Urinary bladder (tissue), 4 donors: Measurements from ENCODE around the gene ZNF664. TPM values are rescaled to one million over a fixed set of nuclear protein-coding genes. Genes with fewer than 3 reads are reported as not detected.

Experiments
- DNase-seq: peaks from one replicate; pipeline ENCODE4 v3.0.0-alpha.2; 2015; ENCODE audit errors: extremely low spot score
- H3K27ac ChIP-seq: one replicate; pipeline ENCODE4 v1.5.1; 2013; ENCODE audit warnings: low read depth, mild to moderate bottlenecking, moderate library complexity
- H3K36me3 ChIP-seq: one replicate; pipeline ENCODE4 v1.6.1; 2013; ENCODE audit warnings: mild to moderate bottlenecking, moderate library complexity; ENCODE audit not compliant: insufficient read depth
- H3K4me1 ChIP-seq: one replicate; pipeline ENCODE4 v1.6.1; 2013; ENCODE audit warnings: mild to moderate bottlenecking, moderate library complexity; ENCODE audit not compliant: insufficient read depth
- H3K4me3 ChIP-seq: one replicate; pipeline ENCODE4 v1.5.1; 2013; ENCODE audit warnings: low read depth, low read length
- whole genome bisulfite sequencing: extraction: QIAGEN DNeasy Blood & Tissue Kit; methylation state at CpG from one replicate; pipeline ENCODE4 v1.1.7; 2013; 5-methylcytosine and 5-hydroxymethylcytosine counted together
- polyA plus RNA-seq: library from polyadenylated mRNA; stranded (reverse); fragments of 200-250 nt; gene quantifications from one replicate; pipeline ENCODE4 v1.2.3, GENCODE V29; 2013
- total RNA-seq: library from RNA; depleted of rRNA; stranded (reverse); fragments of >200 nt; gene quantifications from one replicate; pipeline ENCODE4 v1.2.3, GENCODE V29; 2014
- donor health status: healthy with polysubstance abuse.
- donor health status: healthy.

ZNF664 gene
- total RNA-seq (71.6 TPM), polyA plus RNA-seq (45.7 TPM)

DNA sequence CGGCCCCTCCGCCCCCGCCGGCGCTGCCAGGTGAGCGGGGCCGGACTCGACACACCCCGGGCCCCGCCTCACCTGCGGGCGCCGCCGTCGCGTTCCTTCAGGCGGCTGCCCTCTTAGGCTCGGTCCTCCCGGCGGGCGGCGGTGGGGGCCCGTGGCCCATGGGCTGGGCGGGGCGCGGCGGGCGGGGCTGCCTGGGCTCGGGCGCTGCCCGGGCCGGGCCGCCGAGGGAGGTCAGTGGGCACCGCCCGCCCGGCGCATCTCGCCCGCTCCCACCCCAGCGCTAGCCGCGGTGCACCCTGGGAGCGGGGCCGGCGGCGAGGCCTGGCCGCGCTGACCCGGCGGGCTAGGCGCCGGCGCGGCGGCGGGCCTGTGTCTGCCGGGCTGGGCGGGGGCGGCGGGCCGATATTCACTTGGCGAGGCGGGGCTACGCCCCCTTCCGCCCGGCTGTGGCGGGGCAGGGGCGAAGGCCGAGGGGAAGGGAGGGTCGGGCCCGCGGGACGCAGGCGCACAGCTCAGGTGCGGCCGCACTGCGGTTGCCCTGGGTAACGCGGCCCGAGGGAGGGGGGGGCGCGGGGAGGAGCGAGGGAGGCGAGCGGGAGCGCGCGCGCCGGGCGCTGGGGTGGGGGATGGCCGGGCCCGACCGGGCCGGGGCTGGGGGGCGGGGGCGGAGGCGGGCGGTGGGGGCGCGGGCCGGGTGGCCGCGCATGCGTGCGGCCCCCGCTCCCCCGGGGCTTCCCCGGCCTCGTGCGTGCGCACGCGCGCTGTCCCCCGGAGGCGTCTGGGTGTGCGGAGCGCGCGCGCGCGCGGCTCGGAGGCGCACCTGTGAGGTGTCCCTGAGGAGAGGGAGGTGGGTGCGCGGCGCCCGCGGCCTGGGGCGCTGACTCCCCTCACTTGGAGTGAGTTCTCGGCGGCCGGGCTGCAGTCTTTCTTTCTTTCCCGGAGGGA, at the start of gene ZNF664, which contains the start of gene CCDC92:
Gene ZNF664, plus strand, starts transcription at position 759 of the 945 bp plus-strand sequence. CDS start 38,930 bp downstream, outside the sequence.
Gene CCDC92, minus strand, starts transcription at position 375 of the 945 bp plus-strand sequence. CDS start 28,526 bp downstream, outside the sequence.
- peak; percentile 72 for DNase-seq
- Histone ChIP-seq H3K4me3 (peak within 1 kb of the TSS; percentile 100), H3K4me1 (no peaks in the 10 kb centered on the region), H3K36me3 (no peaks in the 10 kb centered on the region), H3K27ac (peak within 1 kb of the TSS; percentile 93)
- WGBS: 1% methylated on average over 131 of the region's 138 CpGs

DNA sequence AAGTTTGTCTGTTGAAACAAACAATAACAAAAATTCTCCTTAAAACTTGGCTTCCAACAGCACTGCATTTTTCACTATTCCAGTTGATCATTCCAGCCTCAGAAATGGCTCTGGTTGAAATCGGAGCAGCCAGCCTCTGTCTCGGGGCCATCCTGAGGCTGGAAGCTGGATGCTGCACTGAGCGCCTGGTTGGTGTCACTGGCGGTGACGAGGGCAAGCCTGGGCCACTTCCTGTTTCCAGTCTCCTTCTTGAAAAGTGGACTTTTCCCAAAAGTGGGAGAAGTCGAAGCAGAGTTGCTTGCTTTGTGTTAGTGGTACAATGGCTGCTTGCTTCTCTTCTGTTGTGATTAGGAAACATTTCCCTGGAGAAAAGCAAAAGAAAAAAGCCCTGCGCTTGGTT, 49.1 kb upstream of the ZNF664 start:
- Histone ChIP-seq H3K27ac (no peak overlapping the region), H3K4me3 (no peak overlapping the region)
- 53% methylated on average over 7 of the region's 7 CpGs for WGBS

DNA sequence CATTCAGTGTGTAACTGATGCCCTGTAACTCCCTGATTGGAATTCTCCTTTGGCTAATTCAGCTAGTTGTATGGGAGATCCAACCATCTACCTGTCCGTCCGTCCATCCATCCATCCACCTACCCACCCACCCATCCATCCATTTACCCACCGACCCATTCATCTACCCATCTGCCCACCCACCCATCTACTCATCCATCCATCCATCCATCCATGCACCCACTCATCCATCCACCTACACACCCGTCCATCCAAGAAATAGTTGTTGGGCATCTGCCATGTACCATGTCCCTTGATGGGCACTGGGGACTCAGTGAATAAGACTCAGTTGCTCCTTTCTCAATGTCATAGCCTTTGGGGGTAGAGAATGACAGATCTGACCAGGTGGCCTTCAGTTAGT, 48.5 kb upstream of the ZNF664 start:
- no peak overlapping the region for H3K27ac ChIP-seq
- no peaks in the 10 kb centered on the region for H3K36me3 ChIP-seq
- no peak for DNase-seq
- H3K4me3 ChIP-seq: no peak overlapping the region
- 95% methylated on average over 4 of the region's 4 CpGs for WGBS
- H3K4me1 ChIP-seq: no peaks in the 10 kb centered on the region

More for the DNA sequence above, 49.1 kb upstream of the ZNF664 start:
- no peaks in the 10 kb centered on the region for H3K36me3 ChIP-seq
- no peaks in the 10 kb centered on the region for H3K4me1 ChIP-seq
- DNase-seq: no peak

GRCh38 chr12:123928274-123928865, 44.6 kb upstream of the ZNF664 start:
- no peaks in the 10 kb centered on the region for H3K4me1 ChIP-seq
- H3K36me3 ChIP-seq: no peaks in the 10 kb centered on the region
- no peak for DNase-seq
- WGBS: 85% methylated on average over 15 of the region's 15 CpGs
- no peak overlapping the region for H3K27ac ChIP-seq
- no peak overlapping the region for H3K4me3 ChIP-seq

GRCh38 chr12:123928897-123929296, 44.1 kb upstream of the ZNF664 start:
- Histone ChIP-seq H3K36me3 (no peaks in the 10 kb centered on the region), H3K4me3 (no peak overlapping the region), H3K4me1 (no peaks in the 10 kb centered on the region), H3K27ac (no peak overlapping the region)
- 85% methylated on average over 7 of the region's 7 CpGs for WGBS
- no peak for DNase-seq

DNA sequence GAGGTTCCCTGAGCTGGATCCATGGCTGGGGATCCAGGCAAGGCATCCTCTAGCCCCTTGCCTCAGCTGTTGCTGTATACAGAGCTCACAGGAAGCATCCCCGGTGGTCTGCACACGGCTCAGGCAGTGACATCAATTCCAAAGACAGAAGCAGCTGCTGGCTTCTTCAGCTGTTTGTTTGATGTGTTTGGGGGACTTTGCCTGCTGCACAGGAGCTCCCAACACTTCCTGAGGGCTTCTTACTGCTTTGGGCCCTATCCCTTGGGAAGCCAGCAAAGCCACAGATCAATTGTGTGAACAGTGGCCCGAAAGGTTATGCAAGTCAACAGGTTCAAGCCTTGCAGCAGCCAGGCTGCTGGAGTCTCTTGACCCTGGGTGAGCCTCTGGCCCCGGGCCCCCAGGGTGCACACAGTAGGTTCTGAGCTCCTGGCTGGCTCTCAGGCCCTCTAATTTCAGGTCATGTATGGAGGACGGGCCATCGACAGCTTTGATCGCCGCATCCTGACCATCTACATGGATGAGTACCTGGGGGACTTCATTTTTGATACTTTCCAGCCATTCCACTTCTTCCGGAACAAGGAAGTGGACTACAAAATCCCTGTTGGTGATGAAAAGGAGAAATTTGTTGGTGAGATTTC, 43.0 kb upstream of the ZNF664 start:
- no peak for DNase-seq
- Histone ChIP-seq H3K36me3 (no peaks in the 10 kb centered on the region), H3K4me3 (no peak overlapping the region), H3K4me1 (no peaks in the 10 kb centered on the region), H3K27ac (no peak overlapping the region)
- 89% methylated on average over 9 of the region's 9 CpGs for WGBS

GRCh38 chr12:123931686-123932321, 41.2 kb upstream of the ZNF664 start:
- no peak for DNase-seq
- Histone ChIP-seq H3K36me3 (no peaks in the 10 kb centered on the region), H3K4me1 (no peaks in the 10 kb centered on the region), H3K4me3 (no peak overlapping the region), H3K27ac (no peak overlapping the region)
- WGBS: 69% methylated on average over 14 of the region's 14 CpGs

DNA sequence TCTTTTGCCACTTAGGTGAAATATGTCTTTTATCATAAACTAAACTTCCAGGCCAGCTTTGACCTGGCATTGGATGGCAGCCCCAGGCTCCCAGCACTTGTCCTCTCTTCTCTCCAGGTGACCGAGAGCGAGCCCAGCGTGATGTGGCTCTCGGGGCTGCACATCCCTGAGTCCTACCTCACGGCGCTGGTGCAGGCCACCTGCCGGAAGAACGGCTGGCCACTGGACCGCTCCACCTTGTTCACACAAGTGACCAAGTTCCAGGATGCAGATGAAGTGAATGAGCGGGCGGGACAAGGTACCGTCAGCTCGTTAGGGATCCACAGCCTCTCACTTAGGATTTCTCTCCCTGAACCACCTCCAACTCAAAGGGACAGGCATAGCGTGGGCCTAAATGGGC, 39.8 kb upstream of the ZNF664 start:
- WGBS: 91% methylated on average over 14 of the region's 14 CpGs
- Histone ChIP-seq H3K4me1 (no peaks in the 10 kb centered on the region), H3K27ac (no peak overlapping the region), H3K36me3 (no peaks in the 10 kb centered on the region), H3K4me3 (no peak overlapping the region)
- no peak for DNase-seq

DNA sequence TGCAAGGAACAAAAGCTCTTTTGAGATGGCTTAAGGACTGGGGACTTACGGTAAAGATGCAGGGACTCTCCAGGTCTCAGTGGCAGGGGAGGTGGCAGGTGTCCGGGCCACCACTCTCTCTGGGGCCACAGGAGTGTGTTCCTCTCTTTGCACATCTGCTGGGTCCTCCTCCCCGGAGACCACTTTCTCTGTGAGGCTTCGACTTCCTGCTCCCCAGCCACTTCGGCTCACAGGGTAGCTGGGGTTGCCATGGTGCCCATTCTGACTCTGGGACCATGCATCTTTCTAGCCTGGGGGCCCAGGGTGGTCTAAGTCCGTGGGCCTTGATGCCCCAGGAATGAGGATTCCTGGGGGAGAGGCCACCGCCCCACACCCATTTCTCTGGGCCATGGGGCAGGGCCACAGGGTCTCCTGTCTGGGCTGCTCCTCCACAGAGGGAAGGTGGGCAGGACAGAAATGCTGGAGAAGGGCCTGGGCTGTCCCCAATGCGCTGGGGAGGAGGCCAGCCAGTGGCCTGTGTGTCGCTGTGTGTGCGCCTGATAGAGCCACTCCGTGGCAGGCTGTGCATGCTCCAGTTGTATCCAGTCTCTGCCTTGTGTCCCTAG, 38.9 kb upstream of the ZNF664 start:
- no peaks in the 10 kb centered on the region for H3K36me3 ChIP-seq
- H3K27ac ChIP-seq: no peak overlapping the region
- DNase-seq: no peak
- no peak overlapping the region for H3K4me3 ChIP-seq
- no peaks in the 10 kb centered on the region for H3K4me1 ChIP-seq
- 88% methylated on average over 11 of the region's 11 CpGs for WGBS

DNA sequence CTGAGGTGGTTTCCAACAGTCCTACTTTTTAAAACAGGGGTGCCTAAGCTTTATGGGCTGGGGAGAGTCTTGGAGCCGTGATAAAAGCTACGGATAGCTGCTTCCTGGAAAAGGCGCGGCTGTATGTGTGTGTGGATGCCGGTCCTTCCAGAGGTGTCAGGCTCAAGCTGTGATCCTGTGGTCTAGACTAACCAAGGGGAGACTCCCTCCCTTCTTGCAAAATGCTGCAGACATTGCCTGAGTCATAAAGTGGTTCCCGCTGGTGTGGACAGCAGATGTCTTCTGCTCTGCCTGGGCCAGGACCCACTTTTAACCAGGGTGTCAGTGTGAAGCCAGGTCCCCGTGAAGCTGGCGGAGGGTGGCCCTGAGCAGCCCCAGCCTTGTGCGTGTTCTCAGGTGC, 38.2 kb upstream of the ZNF664 start:
- DNase-seq: no peak
- no peak overlapping the region for H3K4me3 ChIP-seq
- no peaks in the 10 kb centered on the region for H3K4me1 ChIP-seq
- whole genome bisulfite sequencing: 72% methylated on average over 9 of the region's 9 CpGs
- no peak overlapping the region for H3K27ac ChIP-seq
- H3K36me3 ChIP-seq: no peaks in the 10 kb centered on the region

GRCh38 chr12:123935956-123936355, 37.1 kb upstream of the ZNF664 start:
- Histone ChIP-seq H3K36me3 (no peaks in the 10 kb centered on the region), H3K27ac (no peak overlapping the region), H3K4me1 (no peaks in the 10 kb centered on the region), H3K4me3 (no peak overlapping the region)
- no peak for DNase-seq
- WGBS: 93% methylated on average over 7 of the region's 7 CpGs

GRCh38 chr12:123936471-123936870, 36.5 kb upstream of the ZNF664 start:
- Histone ChIP-seq H3K4me3 (no peak overlapping the region), H3K36me3 (no peaks in the 10 kb centered on the region), H3K27ac (no peak overlapping the region), H3K4me1 (no peaks in the 10 kb centered on the region)
- 95% methylated on average over 18 of the region's 18 CpGs for WGBS
- DNase-seq: no peak
